Upper lobe of left lung (tissue), 4 donors: Measurements from ENCODE around the gene ZDHHC11B.

Experiments
- POLR2A ChIP-seq, 4 donors: fragments of 450-650 bp; IDR thresholded peaks; one replicate each; pipeline ENCODE4 v1.5.1; 2016 to 2017; ENCODE audit warnings: antibody characterized with exemption in 4 of 4, mild to moderate bottlenecking in 2 of 4
- TF ChIP-seq, protein P1 (sequence below), 6 experiments: fragments of 450-650 bp in 4 of 6; fragments of 200-600 bp in 2 of 6; sonication (generic) in 2 of 6; IDR thresholded peaks; one replicate each; pipeline ENCODE4 v1.5.1; 2016 to 2019; ENCODE audit warnings: antibody characterized with exemption in 6 of 6

DNA sequence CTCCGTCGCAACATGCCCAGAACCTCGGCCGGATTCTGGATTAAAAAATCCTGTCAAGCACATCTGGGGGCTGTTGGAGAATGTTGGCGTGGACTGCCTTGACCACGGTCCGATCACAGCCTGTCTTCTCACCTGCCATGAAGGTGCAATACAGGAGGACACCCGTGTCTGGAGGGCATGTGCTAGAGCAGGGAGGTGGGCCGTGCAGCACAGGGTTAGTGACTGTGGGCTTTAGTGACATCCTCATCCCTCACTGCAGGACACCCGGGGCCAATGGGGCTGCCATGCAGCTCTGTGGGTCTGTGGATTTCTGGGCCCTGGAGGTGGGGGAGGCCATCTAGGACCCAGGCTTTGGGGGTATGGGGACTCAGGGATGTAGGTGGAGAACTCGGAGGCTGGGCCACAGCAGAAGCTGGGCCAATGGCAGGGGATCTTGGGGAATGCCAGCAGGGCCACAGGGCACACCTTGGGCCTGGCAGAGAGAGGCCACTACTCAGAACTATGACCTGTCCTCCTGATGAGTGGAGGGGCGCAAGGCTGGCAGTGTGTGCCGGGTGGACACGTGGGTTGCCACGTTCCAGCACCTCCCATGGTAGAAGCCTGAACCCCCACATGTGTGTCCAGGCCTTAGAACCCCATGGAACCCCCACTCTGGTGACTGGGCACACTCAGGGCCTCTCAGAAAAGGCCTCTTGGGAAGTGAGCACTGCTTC lies 23.3 kb downstream of the ZDHHC11B start:
- TF ChIP-seq, protein P1, sequence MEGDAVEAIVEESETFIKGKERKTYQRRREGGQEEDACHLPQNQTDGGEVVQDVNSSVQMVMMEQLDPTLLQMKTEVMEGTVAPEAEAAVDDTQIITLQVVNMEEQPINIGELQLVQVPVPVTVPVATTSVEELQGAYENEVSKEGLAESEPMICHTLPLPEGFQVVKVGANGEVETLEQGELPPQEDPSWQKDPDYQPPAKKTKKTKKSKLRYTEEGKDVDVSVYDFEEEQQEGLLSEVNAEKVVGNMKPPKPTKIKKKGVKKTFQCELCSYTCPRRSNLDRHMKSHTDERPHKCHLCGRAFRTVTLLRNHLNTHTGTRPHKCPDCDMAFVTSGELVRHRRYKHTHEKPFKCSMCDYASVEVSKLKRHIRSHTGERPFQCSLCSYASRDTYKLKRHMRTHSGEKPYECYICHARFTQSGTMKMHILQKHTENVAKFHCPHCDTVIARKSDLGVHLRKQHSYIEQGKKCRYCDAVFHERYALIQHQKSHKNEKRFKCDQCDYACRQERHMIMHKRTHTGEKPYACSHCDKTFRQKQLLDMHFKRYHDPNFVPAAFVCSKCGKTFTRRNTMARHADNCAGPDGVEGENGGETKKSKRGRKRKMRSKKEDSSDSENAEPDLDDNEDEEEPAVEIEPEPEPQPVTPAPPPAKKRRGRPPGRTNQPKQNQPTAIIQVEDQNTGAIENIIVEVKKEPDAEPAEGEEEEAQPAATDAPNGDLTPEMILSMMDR (IDR thresholded peaks at IDR 0.05) = no peak
- no peak for TF ChIP-seq POLR2A (IDR thresholded peaks at IDR 0.05)
